Measurements from ENCODE around the gene HHATL. TPM values are rescaled to one million over a fixed set of nuclear protein-coding genes. Genes with fewer than 3 reads are reported as not detected.

The HHATL gene
- total and polyA plus RNA-seq, 2 of the 8 experiments (the other 6 are each of a cell fraction or from before 2014, with no cell fraction given) = 0.18 TPM; not detected in 1

DNA sequence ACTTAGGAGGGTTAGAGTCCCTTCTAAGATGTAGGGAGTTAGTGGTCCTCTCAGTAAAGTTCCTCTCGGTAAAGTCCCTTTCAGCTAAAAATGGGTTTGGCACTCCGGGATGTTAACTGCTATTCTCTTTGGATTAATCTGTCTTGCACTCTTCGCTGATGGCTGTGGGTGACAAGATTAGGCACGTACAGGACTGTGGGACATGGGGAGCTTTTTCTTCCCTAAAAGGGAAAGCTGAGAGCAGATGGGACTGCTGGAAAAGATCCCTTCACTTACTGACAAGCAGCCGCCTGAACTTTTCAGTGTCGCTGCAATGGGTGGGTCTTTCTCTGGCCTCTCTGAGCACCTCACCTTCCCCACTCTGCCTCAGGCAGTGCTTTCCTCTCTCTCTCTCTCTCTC, 16.4 kb upstream of the HHATL start:
- Histone ChIP-seq H3K27me3 (replicated peaks in 1 of 4; ENCODE audit: control insufficient read depth in 3 of 4, extremely low read depth in 1 of 4, insufficient read depth in 3 of 4, low read length in 3 of 4) (no peaks in the 10 kb centered on the region), H4K8ac (ENCODE audit: extremely low read depth, insufficient read depth, low read length) (no peak overlapping the region), H2AK5ac (ENCODE audit: low read depth, low read length) (no peak overlapping the region), H3K79me1 (ENCODE audit: low read depth, low read length) (no peaks in the 10 kb centered on the region), H2BK15ac (ENCODE audit: low read length) (no peak overlapping the region), H2BK120ac (replicated peaks; ENCODE audit: low read depth, low read length) (no peak overlapping the region), H4K20me1 (replicated peaks in 1 of 2; ENCODE audit: control insufficient read depth in 1 of 2, insufficient read depth in 2 of 2, low read length in 2 of 2) (no peaks in the 10 kb centered on the region), H3K4me2 (ENCODE audit: insufficient read depth in 1 of 2, low read depth in 2 of 2, low read length in 2 of 2) (no peak overlapping the region), H3K23ac (ENCODE audit: insufficient read length) (no peak overlapping the region), H3K4ac (replicated peaks; ENCODE audit: insufficient read length, low read depth, low read length) (no peak overlapping the region), H3K4me3 (ENCODE audit: extremely low read depth in 1 of 4, insufficient read depth in 2 of 4, low read depth in 3 of 4, low read length in 4 of 4) (no peak overlapping the region), H3K36me3 (ENCODE audit: control insufficient read depth in 2 of 4, insufficient read depth in 4 of 4, low read length in 3 of 4) (no peaks in the 10 kb centered on the region; a peak in 1 of 8 replicates), H2AFZ (ENCODE audit: low read length) (no peak overlapping the region; the same call in 1 of the 2 replicates), H4K5ac (ENCODE audit: insufficient read length, low read depth, low read length) (no peak overlapping the region), H2BK12ac (ENCODE audit: low read depth, low read length) (no peak overlapping the region), H2BK5ac (ENCODE audit: low read depth, low read length) (no peak overlapping the region), H3K4me1 (replicated peaks in 1 of 4; ENCODE audit: control insufficient read depth in 3 of 4, insufficient read depth in 4 of 4, low read length in 3 of 4) (no peaks in the 10 kb centered on the region), H3K23me2 (ENCODE audit: low read depth, low read length) (no peaks in the 10 kb centered on the region), H3K18ac (ENCODE audit: extremely low read depth, low read length) (no peak overlapping the region), H3K14ac (ENCODE audit: insufficient read length) (no peak overlapping the region), H3K79me2 (ENCODE audit: control insufficient read depth in 1 of 2, insufficient read depth in 2 of 2, low read length in 2 of 2) (no peaks in the 10 kb centered on the region), H3K9me3 (ENCODE audit: insufficient read depth in 2 of 2, low read depth in 1 of 2, low read length in 1 of 2) (no peaks in the 10 kb centered on the region; a peak in 1 of 4 replicates), H2BK20ac (ENCODE audit: low read length) (no peak overlapping the region), H3K27ac (ENCODE audit: low read depth, low read length) (no peak overlapping the region), H3K56ac (replicated peaks; ENCODE audit: insufficient read length, low read depth, low read length) (no peak overlapping the region), H4K91ac (replicated peaks; ENCODE audit: insufficient read length, low read length) (no peak overlapping the region), H3K9ac (replicated peaks in 1 of 4; ENCODE audit: extremely low read depth in 1 of 4, low read depth in 3 of 4, low read length in 3 of 4) (no peak overlapping the region)
- 89% methylated on average over 6 of the region's 6 CpGs; no CpG with 5 or more reads in 1 of the 2 experiments for WGBS, 2 experiments (ENCODE audit: extremely low coverage in 1 of 2, insufficient coverage in 1 of 2, insufficient read length in 1 of 2, insufficient replicate concordance in 2 of 2, low coverage in 1 of 2, low lambda C conversion rate in 2 of 2, missing lambda C conversion rate in 1 of 2)
- DNase-seq (ENCODE audit: low read depth in 1 of 2, low spot score in 2 of 2) (peak in 1 of 2 experiments; percentile 17), FAIRE-seq (no peak)
- ChIA-PET POLR2A (ENCODE audit: partially characterized antibody) (no interaction called here), CTCF (ENCODE audit: partially characterized antibody) (interaction anchor here (0.8 to 1.5 kb wide), 5 partner anchors 9 to 143 kb away, joined by 3 to 5 read pairs (median 3); no protein-coding TSS in a partner anchor)
- no peak for TF ChIP-seq ASH2L (IDR thresholded peaks at IDR 0.05; ENCODE audit: low read length)
- no peak for TF ChIP-seq GTF2F1 (IDR thresholded peaks at IDR 0.05; ENCODE audit: borderline replicate concordance, low read depth, low read length)
- no peak for TF ChIP-seq SIRT6 (IDR thresholded peaks at IDR 0.05; ENCODE audit: low read length)
- no peak for TF ChIP-seq EGR1 (IDR thresholded peaks at IDR 0.05; ENCODE audit: borderline replicate concordance, low read depth, low read length)
- no peak for TF ChIP-seq SIX5 (IDR thresholded peaks at IDR 0.05; ENCODE audit: low read depth, low read length)
- TF ChIP-seq, protein P1, sequence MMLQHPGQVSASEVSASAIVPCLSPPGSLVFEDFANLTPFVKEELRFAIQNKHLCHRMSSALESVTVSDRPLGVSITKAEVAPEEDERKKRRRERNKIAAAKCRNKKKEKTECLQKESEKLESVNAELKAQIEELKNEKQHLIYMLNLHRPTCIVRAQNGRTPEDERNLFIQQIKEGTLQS (IDR thresholded peaks at IDR 0.05; ENCODE audit: insufficient read depth, low read depth, low read length) = no peak
- no peak for TF ChIP-seq ZNF274 (IDR thresholded peaks at IDR 0.05; ENCODE audit: borderline replicate concordance, extremely low read depth, low read length)
- no peak for TF ChIP-seq CHD1 (IDR thresholded peaks at IDR 0.05; ENCODE audit: low read depth, low read length)
- TF ChIP-seq SAP30 (IDR thresholded peaks at IDR 0.05; ENCODE audit: insufficient read depth, insufficient replicate concordance, low read length) = no peak
- TF ChIP-seq NRF1 (IDR thresholded peaks at IDR 0.05; ENCODE audit: low read depth, low read length) = no peak
- no peak for TF ChIP-seq TBP (IDR thresholded peaks at IDR 0.05; ENCODE audit: low read depth, low read length)
- no peak for TF ChIP-seq NANOG (IDR thresholded peaks at IDR 0.05; ENCODE audit: insufficient read depth, low read depth, low read length, poor library complexity, severe bottlenecking)
- no peak for TF ChIP-seq FOSL1 (IDR thresholded peaks at IDR 0.05; ENCODE audit: insufficient read depth, low read depth, low read length)
- TF ChIP-seq RXRA (IDR thresholded peaks at IDR 0.05; ENCODE audit: insufficient read depth, low read depth, low read length) = no peak
